IPS-20b (cell line): ENCODE results near the gene KRTCAP2.
"Not testable (repeated sequence)": the region's sequence is repeated elsewhere in the genome, so short reads cannot be mapped to it uniquely, and the experiment has no call there.

Experiments used
- H3K27ac ChIP-seq: one replicate; pipeline ENCODE4 v1.5.1; 2013; ENCODE audit warnings: low read length
- H3K27me3 ChIP-seq: 2 replicates; pipeline ENCODE4 v1.6.1; 2013; ENCODE audit warnings: mild to moderate bottlenecking, low read length, inconsistent platforms; ENCODE audit not compliant: insufficient read depth
- H3K36me3 ChIP-seq: 2 replicates; pipeline ENCODE4 v1.6.1; 2013; ENCODE audit warnings: low read depth, mild to moderate bottlenecking, inconsistent platforms, low read length, moderate library complexity; ENCODE audit not compliant: insufficient read depth
- H3K4me1 ChIP-seq: 2 replicates; pipeline ENCODE4 v1.6.1; 2013; ENCODE audit warnings: mild to moderate bottlenecking, control low read depth, inconsistent platforms, low read length, moderate library complexity; ENCODE audit not compliant: insufficient read depth
- H3K4me3 ChIP-seq: 2 replicates; pipeline ENCODE4 v1.5.1; 2013; ENCODE audit warnings: mild to moderate bottlenecking, low read length, inconsistent platforms
- H3K9ac ChIP-seq: 2 replicates; pipeline ENCODE4 v1.6.1; 2013; ENCODE audit warnings: low read depth, mild to moderate bottlenecking, inconsistent platforms, low read length, moderate library complexity
- H3K9me3 ChIP-seq: 2 replicates; pipeline ENCODE4 v1.6.1; 2013; ENCODE audit warnings: mild to moderate bottlenecking, low read depth, low read length, inconsistent platforms; ENCODE audit not compliant: insufficient read depth

KRTCAP2 gene

DNA sequence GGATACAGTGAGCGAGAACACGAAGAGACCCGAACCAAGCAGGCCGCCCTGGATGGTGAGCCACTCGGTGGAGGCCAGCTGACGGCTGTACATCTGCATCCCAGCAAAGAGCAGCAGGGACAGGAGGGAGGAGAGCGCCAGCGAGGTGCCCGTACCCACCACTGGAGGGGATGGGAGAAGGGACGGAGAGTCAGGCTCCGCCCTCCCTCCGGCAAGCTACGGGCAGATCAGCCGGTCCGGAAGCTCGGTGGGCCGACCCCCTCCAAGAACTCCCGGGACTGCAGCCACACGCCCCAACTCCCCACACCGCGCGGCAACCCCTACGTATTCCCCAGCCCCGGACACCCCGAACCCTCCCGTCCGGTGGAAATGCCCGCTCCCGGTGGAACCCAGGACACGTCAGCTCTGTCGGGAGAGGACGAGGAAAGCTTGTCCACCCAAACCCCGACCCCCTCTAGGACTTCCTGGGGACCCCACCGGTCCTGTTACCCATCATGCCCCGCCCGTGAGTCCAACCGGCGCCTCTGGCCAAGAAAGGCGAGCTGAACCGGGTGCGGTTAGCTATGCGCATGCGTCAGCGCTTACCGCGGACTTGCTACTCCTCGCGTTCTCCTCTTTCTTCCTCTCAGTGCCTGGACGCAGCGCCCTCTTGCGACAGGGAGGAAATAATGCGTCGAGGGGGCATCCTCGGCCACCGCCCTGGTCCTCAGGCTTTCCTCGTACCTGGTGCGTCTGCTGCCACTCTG lies at the start of gene KRTCAP2:
TSS of gene KRTCAP2 (minus strand) at position 573 of the 746 bp plus-strand sequence. CDS start at position 493, 80 bp downstream.
- Histone ChIP-seq H3K9ac (peak within 1 kb of the TSS; percentile 96), H3K4me1 (peaks cover 7% of the 10 kb centered on the region; the same call in 1 of the 2 replicates), H3K36me3 (peaks cover 27% of the 10 kb centered on the region), H3K27me3 (no peaks in the 10 kb centered on the region), H3K9me3 (no peaks in the 10 kb centered on the region), H3K27ac (peak within 1 kb of the TSS; percentile 91), H3K4me3 (peak within 1 kb of the TSS; percentile 87)

DNA sequence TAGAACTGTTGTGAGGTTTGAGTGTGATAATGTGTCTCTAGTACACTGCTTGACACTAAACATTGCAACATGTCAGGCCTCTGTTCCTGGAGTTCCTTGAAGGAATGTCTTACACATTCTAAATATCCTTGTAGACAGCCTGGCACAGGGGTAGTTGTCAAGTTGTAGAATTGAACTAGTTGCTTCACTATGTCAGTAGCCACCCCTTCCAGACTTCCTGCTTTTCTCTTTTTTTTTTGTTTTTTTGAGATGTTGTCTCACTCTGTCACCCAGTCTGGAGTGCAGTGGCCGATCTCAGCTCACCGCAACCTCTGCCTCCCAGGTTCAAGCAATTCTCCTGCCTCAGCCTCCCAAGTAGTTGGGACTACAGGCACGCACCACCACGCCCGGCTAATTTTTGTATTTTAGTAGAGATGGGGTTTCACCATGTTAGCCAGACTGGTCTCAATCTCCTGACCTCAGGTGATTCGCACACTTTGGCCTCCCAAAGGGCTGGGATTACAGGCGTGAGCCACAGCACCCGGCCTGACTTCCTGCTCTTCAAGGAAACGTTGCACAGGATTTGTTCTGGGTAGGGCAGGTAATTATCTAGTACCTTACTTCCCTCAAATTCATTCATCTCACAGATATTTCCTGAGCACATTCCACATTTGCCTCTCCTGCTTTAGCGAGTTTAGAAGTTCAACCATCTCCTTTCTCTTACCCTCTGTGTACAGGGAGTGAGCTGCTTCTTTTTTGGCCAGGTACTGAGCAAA lies 47.3 kb upstream of the KRTCAP2 start:
- not testable (repeated sequence) for H3K36me3 ChIP-seq, H3K4me3 ChIP-seq, H3K9ac ChIP-seq, H3K9me3 ChIP-seq, H3K27ac ChIP-seq, H3K27me3 ChIP-seq, H3K4me1 ChIP-seq

DNA sequence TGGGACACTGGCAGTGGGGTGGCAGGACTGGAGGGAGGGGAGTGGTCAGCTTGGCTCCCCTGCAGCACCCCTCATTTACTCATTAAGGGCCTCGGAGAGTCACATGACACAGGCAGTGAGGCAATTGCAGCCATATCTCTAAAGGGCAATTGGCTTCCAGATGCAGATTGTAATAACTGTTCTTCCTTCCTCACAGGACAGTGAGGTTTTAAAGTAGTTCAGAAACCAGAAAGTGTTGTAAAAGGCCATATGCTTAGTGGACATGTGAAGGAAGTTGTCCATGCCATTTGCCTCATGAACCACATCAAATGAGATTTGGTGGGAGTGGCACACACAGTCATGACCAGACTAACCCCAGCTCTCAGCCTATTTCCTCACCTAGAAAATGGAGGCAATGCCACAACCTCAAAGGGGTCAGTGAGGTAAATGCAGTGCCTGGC lies 46.5 kb upstream of the KRTCAP2 start:
- H3K36me3 ChIP-seq: peaks cover 6% of the 10 kb centered on the region; the same call in 1 of the 2 replicates
- H3K4me1 ChIP-seq: no peaks in the 10 kb centered on the region; the same call in none of the 2 replicates
- H3K9me3 ChIP-seq: no peaks in the 10 kb centered on the region
- no peaks in the 10 kb centered on the region for H3K27me3 ChIP-seq
- no peak overlapping the region for H3K27ac ChIP-seq
- 0 out of 2 replicates have a peak overlapping the region, but pooled peaks have one; percentile 6 for H3K4me3 ChIP-seq
- no peak overlapping the region for H3K9ac ChIP-seq

DNA sequence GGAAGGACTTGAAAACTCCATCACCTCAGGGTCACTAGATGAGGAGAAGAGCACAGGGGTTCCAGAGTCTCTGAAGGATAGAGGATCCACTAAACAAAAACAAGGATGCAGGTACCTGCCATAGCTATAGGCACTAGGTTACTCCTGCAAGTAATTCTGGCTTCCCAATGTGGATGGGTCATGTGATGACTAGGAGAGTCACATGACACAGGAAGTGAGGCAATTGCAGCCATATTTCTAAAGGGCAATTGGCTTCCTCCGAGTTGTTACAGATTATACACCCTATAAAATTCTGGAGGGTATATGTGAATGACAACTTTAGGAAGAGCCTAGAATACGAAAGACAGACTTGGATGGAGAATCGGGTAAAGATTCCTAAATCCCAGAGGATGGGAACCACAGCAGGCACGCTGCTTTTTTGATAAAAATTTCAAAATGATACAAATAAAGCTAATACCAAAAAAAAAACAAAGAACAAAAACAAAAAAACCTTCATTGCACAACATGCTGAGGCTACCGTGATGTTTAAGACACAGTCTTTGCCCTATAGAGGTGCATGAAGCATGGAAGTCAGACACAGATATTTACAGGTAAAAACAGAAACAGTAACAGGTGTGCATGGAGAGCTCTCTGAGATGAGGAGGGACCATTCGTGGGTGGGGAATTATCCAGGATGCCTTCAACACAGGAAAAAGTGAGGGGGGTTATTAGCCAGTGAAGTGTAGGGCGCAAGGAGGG lies 45.9 kb upstream of the KRTCAP2 start:
- no peak overlapping the region for H3K9ac ChIP-seq
- no peaks in the 10 kb centered on the region; the same call in none of the 2 replicates for H3K4me1 ChIP-seq
- H3K27ac ChIP-seq: no peak overlapping the region
- peaks cover 4% of the 10 kb centered on the region; the same call in 1 of the 2 replicates for H3K36me3 ChIP-seq
- H3K9me3 ChIP-seq: no peaks in the 10 kb centered on the region
- H3K27me3 ChIP-seq: no peaks in the 10 kb centered on the region
- 0 out of 2 replicates have a peak overlapping the region, but pooled peaks have one; percentile 6 for H3K4me3 ChIP-seq

DNA sequence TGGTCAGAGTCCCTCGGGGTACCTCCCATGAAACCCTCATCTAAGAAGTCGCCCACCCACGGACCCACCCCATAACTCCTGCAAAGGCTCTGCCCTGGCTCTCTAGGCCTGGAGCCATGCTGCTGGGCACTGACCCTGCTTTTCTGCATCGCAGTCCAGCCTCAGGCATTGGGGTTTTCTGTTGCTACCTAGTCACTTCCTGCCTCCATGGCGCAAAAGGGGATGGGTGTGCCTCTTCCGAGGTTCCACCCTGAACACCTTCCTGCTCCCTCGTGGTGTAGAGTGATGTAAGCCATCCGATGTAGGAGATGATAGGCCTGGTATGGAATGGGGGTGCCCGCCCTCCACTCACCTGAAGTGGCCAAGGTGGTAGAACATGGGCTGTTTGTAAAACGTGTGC lies 41.6 kb upstream of the KRTCAP2 start:
- H3K4me3 ChIP-seq, H3K9ac ChIP-seq, H3K4me1 ChIP-seq, H3K9me3 ChIP-seq, H3K36me3 ChIP-seq, H3K27ac ChIP-seq, H3K27me3 ChIP-seq: not testable (repeated sequence)

DNA sequence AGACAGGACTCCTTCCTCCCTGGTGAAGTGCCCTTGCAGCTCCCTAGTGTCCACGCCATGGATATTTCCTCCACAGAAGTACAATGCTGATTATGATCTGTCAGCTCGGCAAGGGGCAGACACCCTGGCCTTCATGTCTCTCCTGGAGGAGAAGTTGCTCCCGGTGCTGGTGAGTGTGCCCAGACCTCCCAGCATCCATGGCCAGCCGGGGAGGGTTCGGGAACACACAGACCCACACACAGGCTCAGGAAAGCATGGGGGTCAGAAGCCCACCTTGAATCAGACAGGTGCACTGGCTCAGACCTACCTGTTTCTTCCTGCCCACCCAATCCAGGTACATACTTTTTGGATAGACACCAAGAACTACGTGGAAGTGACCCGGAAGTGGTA lies 38.9 kb upstream of the KRTCAP2 start:
- H3K4me1 ChIP-seq: peaks cover 14% of the 10 kb centered on the region; the same call in 1 of the 2 replicates
- H3K27ac ChIP-seq, H3K4me3 ChIP-seq, H3K27me3 ChIP-seq, H3K9ac ChIP-seq, H3K36me3 ChIP-seq, H3K9me3 ChIP-seq: not testable (repeated sequence)

DNA sequence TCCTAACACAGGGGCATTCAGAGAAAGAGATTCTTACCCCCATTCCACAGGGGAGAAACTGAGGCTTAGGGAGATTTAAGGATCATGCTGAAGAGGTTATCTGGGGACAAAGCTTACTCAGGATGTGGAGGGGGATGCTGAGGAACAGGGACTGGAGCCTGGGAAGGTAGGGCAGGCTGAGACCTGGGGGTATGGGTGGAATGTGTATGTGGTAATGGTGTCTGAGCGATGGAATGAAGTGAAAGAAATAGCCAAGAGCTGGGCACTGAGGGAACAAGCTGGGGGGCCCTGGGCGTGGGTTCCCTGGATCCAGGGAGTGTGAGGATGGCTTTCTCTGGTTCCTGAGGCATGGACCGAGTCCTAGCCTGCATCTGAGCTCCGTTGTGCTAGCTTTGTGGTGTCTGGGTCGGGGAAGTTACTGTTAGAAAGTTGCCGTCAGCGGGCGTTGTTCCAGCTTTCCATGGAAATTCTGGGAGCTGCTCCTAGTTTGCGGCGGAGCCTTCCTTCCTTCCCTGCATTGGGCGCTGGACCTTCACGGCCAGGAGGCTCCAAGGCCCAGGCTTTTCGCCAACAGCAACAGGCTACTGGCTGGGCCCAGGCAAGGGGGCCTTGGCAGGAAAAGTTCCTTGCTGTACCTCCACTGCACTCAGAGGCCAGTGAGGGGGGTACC lies 38.4 kb upstream of the KRTCAP2 start:
- not testable (repeated sequence) for H3K36me3 ChIP-seq, H3K9me3 ChIP-seq, H3K27ac ChIP-seq, H3K9ac ChIP-seq, H3K4me3 ChIP-seq, H3K27me3 ChIP-seq
- H3K4me1 ChIP-seq: peaks cover 16% of the 10 kb centered on the region; the same call in 1 of the 2 replicates

DNA sequence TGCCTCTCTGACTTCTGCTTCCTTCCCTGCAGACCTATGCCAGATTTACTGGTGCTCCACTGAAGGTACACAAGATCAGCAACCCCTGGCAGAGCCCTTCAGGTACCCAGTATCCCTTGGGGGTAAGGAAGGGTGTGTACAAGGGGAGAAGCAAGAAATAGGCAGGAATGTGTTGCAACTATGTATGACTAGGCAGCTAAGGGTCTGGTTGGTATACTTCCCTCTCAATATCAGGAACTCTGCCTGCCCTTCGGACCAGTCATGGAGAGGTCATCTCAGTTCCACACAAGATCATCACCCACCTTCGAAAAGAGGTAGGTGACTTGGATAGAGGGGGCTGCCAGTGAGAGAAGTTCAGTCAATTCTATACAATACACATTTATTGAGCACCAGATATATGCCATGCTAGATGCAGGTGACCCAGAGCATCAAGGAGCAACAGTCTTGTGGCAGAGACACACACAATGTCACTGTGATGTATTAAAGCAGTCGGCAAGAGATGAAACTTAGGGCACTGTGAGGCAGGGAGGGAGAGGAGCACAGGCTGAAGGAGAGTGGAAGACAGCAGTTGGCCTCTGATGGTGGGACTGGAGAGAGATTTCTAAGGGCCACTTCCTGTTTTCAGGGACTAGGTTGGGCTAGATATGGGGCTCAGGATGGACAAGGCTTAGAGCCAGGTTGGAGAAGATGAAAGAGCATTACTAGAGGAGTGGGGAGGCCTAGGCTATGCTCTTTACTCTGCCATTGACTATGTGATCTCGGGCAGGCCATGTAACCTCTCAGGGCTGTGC lies 37.4 kb upstream of the KRTCAP2 start:
- no peak overlapping the region for H3K9ac ChIP-seq
- no peak overlapping the region for H3K4me3 ChIP-seq
- H3K27me3 ChIP-seq: no peaks in the 10 kb centered on the region; the same call in 1 of the 2 replicates
- peaks cover 16% of the 10 kb centered on the region; the same call in 1 of the 2 replicates for H3K4me1 ChIP-seq
- no peaks in the 10 kb centered on the region for H3K36me3 ChIP-seq
- no peaks in the 10 kb centered on the region for H3K9me3 ChIP-seq
- H3K27ac ChIP-seq: no peak overlapping the region

DNA sequence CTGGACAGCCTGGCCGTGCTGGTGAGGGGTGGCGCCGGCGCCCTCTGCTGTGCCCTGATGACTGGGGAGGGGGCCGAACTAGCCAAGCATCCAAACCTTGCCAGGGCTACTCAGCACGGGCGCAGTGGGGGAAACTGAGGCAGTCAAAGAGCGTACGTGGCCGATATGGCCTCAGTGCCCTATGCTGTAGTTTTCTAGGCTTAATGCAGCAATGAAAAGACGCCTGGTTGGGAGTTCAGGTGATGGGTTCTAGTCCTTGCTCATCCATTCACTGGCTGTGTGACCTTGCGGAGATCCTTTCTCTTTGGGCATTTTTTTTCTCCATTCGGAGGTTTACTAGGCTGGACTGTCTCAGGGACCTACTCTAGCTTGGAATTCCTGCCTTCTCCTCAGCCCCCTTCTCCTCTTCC lies 36.2 kb upstream of the KRTCAP2 start:
- Histone ChIP-seq H3K9ac (peak overlapping the region; percentile 96), H3K27ac (peak overlapping the region; percentile 69), H3K4me1 (peaks cover 16% of the 10 kb centered on the region; the same call in 1 of the 2 replicates), H3K36me3 (peaks cover 5% of the 10 kb centered on the region; the same call in 1 of the 2 replicates), H3K27me3 (no peaks in the 10 kb centered on the region; the same call in 1 of the 2 replicates), H3K9me3 (no peaks in the 10 kb centered on the region), H3K4me3 (peak overlapping the region; percentile 97)

DNA sequence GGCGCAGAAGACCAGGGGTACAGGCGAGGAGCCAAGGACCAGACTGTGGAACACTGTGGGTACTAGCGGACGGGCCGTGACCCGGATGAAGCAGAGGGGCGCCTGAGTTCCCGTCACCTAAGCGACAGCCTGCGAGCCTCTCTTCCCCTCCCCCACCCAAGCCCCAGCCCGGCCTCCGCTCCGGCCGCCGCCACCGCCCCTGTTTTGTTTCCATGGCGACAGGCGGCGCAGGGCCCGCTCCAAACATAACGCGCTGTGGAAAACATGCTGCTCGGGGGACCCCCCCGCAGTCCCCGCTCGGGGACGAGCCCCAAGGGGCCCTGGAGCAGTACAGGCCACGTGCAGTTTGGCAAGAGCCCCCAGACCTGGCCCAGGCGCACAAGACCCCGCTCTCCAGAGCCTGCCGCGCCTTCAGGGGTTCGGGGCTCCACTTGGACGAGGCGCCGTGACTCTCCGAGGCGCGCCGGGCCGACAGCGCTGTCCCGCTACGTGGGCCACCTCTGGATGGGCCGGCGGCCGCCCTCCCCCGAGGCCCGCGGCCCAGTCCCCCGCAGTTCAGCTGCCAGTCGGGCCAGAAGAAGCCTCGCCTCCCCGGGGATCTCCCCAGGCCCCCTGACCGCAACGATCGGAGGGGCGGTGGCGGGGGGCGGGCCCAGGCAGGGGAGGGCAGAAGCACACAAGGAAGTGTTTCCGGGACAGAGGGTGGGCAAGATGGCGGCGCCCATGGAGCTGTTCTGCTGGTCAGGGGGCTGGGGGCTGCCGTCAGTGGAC lies 35.6 kb upstream of the KRTCAP2 start, which contains the start of gene MTX1:
TSS of gene MTX1 (plus strand) at position 155 of the 771 bp plus-strand sequence. CDS start at position 265, 110 bp downstream.
- Histone ChIP-seq H3K4me3 (peak within 1 kb of the TSS; percentile 97), H3K27ac (peak within 1 kb of the TSS; percentile 69), H3K9ac (peak within 1 kb of the TSS; percentile 96), H3K9me3 (no peaks in the 10 kb centered on the region), H3K4me1 (peaks cover 16% of the 10 kb centered on the region; the same call in 1 of the 2 replicates), H3K27me3 (no peaks in the 10 kb centered on the region; the same call in 1 of the 2 replicates), H3K36me3 (peaks cover 10% of the 10 kb centered on the region; the same call in 1 of the 2 replicates)
